Measurements from ENCODE around the gene SLC25A38. TPM values are rescaled to one million over a fixed set of nuclear protein-coding genes. Genes with fewer than 3 reads are reported as not detected.
A peak's percentile ranks its signal among the peaks of the same experiment; 100 is the strongest.

Gene SLC25A38
- total RNA-seq, 1 experiment from 2014 or later = 26.7 TPM

- ChIA-PET RAD21 (ENCODE audit: low non-redundant PET in 1 of 2, low total read pairs in 2 of 2, uncharacterized antibody in 2 of 2, unreplicated experiment in 2 of 2) (no interaction called here), POLR2A (interaction anchor here (1.0 kb wide), 1 partner anchor 16 kb away, joined by 3 read pairs; no protein-coding TSS in a partner anchor), CTCF (no interaction called here)
- TF ChIP-seq FOSL1 (IDR thresholded peaks at IDR 0.05; ENCODE audit: low read depth) (no peak), ATF3 (IDR thresholded peaks at IDR 0.05) (no peak), ELF1 (IDR thresholded peaks at IDR 0.05; ENCODE audit: borderline replicate concordance, low read depth) (no peak), SRF (IDR thresholded peaks at IDR 0.05; ENCODE audit: low read depth) (no peak), CEBPB (IDR thresholded peaks at IDR 0.05; ENCODE audit: low read depth) (no peak), ZFX (IDR thresholded peaks at IDR 0.05) (no peak), POLR2A (IDR thresholded peaks at IDR 0.05; ENCODE audit: borderline replicate concordance, extremely low read depth, insufficient read depth, insufficient read length) (no peak), TCF7L2 (IDR thresholded peaks at IDR 0.05; ENCODE audit: borderline replicate concordance, extremely low read depth, insufficient read depth, insufficient read length) (no peak), CTCF (IDR thresholded peaks at IDR 0.05 in 2 of 3, conservative IDR thresholded peaks at IDR 0.05 in 1 of 3; ENCODE audit: borderline replicate concordance in 1 of 3, insufficient read depth in 1 of 3, low read depth in 2 of 3, low read length in 2 of 3) (no peak), SP1 (IDR thresholded peaks at IDR 0.05; ENCODE audit: low read depth) (no peak), CBX3 (IDR thresholded peaks at IDR 0.05; ENCODE audit: low read depth) (no peak), YY1 (IDR thresholded peaks at IDR 0.05; ENCODE audit: extremely low read depth, insufficient replicate concordance, low read depth, low read length) (no peak), EZH2phosphoT487 (IDR thresholded peaks at IDR 0.05; ENCODE audit: borderline replicate concordance) (no peak), EZH2 (IDR thresholded peaks at IDR 0.05) (no peak), POLR2AphosphoS5 (IDR thresholded peaks at IDR 0.05; ENCODE audit: low read depth, low read length) (no peak; the same call in 1 of the 2 replicates), ZBTB33 (IDR thresholded peaks at IDR 0.05; ENCODE audit: extremely low read depth, insufficient replicate concordance, low read length) (no peak), JUND (IDR thresholded peaks at IDR 0.05) (no peak)
- Histone ChIP-seq H3K4me2 (ENCODE audit: low read length) (peak overlapping the region; percentile 89), H3K36me3 (ENCODE audit: control insufficient read depth in 1 of 2, insufficient read depth in 2 of 2, low read length in 2 of 2) (peaks cover 46 to 59% of the 10 kb centered on the region in 2 experiments), H3K79me2 (ENCODE audit: insufficient read depth, low read length) (peaks cover 51% of the 10 kb centered on the region), H3K27me3 (ENCODE audit: insufficient read depth, low read length) (no peaks in the 10 kb centered on the region), H3K9ac (ENCODE audit: low read length) (peak overlapping the region; percentile 87), H3K4me1 (ENCODE audit: control insufficient read depth in 1 of 2, insufficient read depth in 2 of 2, low read length in 2 of 2) (peaks cover 11 to 32% of the 10 kb centered on the region in 2 experiments), H4K20me1 (ENCODE audit: insufficient read depth) (peaks cover 37% of the 10 kb centered on the region; the same call in 1 of the 2 replicates), H3K9me2 (ENCODE audit: insufficient read depth) (no peaks in the 10 kb centered on the region), H3K9me3 (ENCODE audit: control insufficient read depth in 1 of 2, insufficient read depth in 1 of 2, low read depth in 1 of 2, low read length in 2 of 2) (no peaks in the 10 kb centered on the region), H2AFZ (ENCODE audit: low read depth, low read length, poor library complexity, severe bottlenecking) (no peak overlapping the region), H3K27ac (ENCODE audit: low read depth, low read length) (peak overlapping the region; percentile 89), H3K4me3 (replicated peaks in 1 of 2; ENCODE audit: low read depth in 1 of 2, low read length in 2 of 2) (peak overlapping the region; percentile 73 to 98)
- DNase-seq (ENCODE audit: low read depth, low spot score) (no peak), ATAC-seq (no peak)
- BruUV-seq (replicated peaks) = no TSS peak
- intact Hi-C loops (cut with micrococcal nuclease) = no loop called here
Measured at GRCh38 chr3:39407773-39408492, 24.8 kb downstream of the SLC25A38 start.

Measured in HCT116 (cell line).